Fibroblast of peridontal ligament (primary cell): ENCODE measurements around the gene MOV10L1.

ENCODE experiments used
- DNase-seq: peaks from one replicate; pipeline ENCODE4 v3.0.0-alpha.2; 2010; ENCODE audit errors: extremely low read depth

The MOV10L1 gene

DNA sequence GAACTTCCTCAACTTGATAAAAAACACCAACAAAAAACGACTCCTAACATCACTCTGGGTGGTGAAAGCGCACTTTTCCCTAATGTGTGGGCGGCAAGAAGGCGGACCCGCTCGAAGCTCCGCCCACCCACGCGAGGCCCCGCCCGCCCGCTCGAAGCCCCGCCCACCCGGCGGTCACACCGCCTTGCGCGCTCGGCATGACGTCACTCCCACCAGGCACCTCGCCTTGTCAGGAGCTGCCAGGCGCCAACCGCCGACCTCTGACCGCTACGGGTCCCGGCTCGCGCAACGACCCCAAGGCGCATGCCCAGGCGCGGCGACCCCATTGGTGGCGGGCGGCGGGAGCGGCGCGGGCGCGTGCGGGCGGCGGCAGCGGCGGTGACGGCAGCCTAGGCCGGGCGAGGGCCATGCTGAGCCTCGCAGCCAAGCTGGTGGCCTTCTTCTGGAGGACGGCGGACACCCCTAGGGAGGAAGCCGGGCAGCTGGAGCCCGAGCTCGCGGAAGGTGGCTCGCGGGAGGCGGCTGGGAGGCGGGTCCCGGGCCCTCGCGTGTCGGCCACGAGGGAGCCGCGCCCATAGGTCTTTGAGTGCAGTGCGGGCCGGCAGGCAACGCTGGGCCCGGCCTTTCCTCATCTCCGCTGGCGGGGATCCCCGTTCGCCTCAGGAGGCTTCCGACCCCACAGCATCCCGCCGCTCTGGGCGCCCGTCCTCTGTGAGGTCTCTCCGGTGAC is at the start of gene MOV10L1:
MOV10L1 (plus strand) TSS at position 325 of the 730 bp plus-strand sequence; CDS start at position 408, 83 bp downstream.
- DNase-seq = no peak

DNA sequence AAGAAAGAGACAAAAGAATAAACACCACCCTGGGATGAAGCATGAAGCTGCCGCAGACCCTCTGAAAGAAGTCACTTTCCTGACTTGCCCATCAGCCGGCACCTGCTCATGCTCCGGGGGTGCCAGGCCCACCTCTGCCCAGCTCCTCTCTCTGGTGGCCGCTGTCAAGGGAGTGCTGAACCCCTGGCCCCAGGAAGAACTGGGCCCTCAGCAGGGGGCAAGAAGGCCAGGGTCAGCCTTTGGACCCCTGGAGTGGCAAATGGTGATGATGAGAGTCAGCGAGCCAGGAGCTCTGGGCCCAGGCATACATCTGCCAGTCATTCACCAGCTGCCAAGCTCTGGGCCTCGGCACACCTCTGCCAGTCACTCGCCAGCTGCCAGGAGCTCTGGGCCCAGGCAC is 49.1 kb upstream of the MOV10L1 start:
- no peak for DNase-seq

DNA sequence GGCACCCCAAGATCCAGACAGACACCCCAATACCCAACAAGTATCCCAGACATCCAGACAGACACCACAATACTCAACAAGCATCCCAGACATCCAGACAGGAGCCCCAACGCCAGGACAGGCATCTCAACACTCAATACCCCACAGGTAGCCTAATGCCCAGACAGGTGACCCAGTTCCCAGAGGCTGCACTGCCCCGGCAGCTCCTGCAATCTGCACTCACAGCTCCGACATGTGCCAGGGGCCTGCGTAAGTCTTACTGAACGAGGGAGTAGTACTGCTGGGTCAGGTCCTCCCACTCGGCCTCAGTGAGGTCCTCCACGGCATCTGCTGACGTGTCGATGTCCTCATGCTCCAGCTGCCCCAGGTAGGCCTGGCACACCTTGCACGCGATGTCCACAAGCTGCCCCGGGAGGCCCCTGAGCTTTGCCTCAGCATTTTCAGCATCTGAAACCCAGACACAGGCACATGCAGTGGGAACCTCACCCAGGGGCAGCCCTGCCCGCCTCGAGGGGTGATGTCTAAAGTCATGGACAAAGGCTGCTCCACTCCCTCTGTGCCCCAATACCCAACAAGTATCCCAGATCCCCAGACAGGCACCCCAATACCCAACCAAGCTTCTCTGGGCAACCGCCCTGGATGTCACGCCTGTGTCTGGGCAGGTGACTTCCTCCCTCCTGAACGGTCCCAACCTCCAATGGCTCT is 48.3 kb upstream of the MOV10L1 start:
- no peak for DNase-seq

DNA sequence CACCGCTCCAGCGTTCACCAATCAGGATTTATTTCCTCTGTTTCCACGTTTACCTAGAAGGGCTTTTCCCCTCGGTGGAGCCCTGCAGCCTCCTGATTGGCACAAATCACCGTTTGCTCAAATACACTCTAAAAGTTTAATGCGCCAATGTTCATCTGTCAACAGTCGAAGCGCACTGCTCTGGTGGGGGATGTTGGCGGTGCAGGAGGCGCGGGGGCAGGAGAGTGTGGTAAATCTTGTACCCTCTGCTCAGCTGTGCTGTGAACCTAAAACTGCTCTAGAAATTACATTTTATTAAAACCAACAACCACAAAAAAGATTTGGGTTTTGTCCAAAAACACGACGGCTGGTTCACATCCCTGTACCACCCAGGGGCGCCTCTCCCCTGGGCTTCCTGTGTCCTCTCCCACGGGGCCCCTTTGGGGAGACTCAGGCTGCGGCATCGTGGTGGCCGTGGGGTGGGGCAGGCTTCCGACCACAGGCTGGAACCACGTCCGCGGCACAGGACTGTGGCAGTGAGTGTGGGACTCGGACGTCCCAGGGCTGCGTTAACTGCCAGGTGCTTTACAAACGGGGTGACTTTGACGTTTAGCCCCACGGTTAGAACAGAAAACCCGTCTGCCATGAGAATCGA is 45.2 kb upstream of the MOV10L1 start:
- DNase-seq = no peak

DNA sequence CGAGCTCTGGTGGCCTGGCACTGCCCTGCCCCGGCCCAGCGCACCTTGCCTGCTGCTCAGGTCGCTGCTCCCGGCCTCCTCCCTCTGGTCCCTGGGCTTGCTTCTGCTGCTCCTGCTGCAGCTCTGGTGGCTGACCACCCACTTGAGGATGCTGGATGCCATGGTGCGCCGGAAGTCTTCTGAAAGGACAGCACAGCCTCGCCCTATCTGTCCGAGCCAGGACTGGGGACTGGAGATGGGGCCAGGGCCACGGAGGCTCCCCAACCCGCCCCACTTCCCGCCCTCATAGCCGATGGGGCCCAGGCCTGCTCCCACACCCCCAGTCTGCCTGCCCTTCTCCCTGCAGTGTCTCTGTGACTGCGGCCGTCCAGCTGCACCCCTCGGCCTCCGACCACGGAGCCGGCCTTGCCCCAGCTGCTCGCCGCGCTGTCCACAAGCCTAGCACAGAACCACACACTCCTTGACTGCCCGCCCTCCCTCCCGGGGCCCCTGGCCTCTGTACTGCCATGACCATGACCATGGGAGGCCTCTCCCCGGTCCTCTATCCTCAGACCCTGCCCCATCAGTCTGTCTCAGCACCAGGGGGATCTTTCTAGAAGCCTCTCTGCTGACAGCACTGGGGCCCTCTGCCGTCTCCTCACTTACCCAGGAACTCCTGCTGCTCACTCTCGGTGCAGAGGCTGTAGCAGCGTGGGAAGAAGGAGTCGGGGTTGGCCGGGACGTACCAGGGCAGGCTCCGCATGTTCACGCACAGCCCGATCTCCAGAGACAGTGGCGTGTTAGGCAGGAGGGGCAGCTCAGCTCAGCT is 44.4 kb upstream of the MOV10L1 start:
- no peak for DNase-seq

DNA sequence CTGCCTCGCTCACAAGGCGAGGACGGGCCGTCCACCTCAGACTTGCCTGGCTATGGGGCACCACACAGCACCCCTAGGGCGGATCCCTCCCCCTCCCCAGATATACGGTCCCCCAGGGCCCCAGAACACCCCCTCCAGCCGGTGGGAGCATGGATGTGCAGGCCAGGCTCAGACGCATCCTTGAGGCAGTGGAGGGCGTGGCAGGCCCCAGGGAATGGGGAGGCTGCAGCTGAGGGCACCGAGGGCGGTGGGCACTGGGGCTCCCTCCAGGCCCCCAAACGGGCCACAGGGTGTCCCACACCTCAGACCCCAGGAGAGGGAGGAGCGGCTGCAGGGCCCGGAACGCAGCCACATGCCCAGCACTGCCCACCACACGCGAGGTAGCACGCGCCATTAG is 43.8 kb upstream of the MOV10L1 start:
- no peak for DNase-seq

DNA sequence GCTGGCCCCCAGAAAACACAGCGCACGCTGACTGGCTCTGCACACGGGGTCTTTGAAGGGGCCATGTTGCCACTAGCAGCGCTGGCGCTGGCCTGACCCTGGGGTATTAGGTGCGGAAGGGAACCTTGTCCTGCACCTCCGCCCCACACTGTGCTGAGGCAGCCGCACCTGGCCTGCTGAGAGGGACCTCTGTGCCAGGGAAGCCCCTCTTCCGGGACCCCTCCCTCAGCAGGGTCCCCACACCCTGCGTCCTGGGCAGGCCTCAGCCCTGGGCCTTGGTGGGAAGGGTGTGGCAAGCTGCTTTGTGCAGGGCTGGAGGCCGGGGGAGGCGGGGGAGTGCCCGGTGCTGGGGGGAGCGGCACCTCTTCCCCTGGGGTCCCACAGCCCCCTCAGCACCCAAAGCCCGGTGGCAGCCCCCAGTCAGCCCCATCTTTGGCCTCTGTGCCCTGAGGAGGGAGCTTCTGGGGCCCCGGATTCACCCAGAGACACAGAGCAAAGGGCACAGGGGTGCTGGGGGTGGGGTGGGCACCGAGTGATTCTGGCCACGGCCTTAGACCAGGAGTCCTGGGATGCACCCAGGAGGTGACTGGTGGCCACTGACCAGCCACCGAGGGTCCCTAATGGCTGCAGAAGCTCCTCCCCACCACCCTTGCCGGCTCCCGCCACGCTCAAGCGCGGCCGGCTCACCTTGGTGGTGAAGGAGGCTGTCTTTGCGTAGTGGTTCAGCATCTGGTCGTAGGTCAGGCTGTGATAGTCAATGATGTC is 43.1 kb upstream of the MOV10L1 start:
- no peak for DNase-seq

DNA sequence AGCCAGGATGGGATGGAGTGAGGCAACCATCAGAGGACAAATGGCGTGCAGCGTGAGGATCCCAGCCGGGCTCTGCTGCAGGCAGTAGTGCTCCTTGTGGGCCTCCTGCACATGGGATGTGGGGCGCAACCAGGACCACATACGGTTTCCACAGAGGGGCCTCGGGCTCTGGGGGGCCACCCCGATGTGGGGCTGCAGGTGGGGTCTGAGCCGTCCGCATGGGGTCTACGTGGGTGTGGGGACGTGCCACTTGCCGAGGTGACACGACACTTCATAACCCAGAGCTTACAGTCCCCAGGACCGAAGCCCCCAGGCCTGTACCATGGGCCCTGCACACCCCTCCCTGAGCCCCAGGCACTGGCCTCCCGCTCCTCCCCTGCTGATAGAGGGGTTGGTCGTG is 42.5 kb upstream of the MOV10L1 start:
- no peak for DNase-seq

DNA sequence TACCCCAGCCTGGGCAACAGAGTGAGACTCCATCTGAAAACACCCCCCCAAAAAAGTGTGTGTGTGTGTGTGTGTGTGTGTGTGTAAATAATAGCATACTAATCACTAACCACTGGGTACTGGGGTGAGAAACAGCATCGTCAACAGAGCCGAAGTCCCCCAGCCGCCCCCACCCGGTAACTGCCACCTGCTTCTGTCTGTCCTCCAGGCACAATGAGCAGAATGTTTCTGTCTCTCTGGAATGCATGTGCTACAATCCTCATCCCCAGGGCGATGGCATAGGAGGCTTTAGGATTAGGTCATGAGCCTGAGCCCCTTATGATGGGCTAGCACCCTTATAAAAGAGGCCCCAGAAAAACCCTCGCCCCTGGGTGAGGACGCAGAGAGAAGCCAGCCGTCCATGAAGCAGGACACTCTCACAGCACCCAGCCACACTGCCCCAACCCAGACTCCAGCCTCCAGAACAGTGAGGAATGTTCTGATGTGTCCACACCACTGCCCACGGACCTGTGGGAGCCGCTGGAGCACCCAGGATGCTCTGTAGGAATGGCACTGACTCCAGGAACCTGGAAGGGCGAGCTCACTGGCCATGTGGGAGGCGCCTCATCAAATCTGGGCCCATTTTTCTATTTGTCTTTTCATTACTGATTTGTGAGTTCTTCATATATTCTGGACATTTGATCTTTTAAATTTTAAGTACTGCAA is 41.6 kb upstream of the MOV10L1 start:
- no peak for DNase-seq

DNA sequence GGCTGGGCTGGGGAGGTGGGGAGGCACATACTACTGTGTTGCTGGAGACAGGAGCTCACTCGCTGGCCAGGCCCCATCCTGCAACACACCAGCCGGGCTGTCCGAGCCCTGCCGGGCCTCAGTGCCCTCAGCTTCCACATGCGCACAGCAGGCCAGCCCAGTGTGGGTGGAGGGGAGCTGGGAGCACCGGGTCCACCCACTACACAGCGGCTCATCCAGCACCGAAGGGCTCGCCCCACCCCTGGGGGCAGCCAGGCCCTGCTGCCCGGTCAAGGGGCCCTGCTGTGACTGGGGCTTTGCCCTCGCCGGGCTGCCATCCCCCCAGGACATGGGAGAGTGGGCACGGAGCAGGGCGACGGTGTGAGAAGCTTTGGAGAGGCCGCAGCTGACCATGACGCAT is 41.0 kb upstream of the MOV10L1 start:
- DNase-seq = no peak

DNA sequence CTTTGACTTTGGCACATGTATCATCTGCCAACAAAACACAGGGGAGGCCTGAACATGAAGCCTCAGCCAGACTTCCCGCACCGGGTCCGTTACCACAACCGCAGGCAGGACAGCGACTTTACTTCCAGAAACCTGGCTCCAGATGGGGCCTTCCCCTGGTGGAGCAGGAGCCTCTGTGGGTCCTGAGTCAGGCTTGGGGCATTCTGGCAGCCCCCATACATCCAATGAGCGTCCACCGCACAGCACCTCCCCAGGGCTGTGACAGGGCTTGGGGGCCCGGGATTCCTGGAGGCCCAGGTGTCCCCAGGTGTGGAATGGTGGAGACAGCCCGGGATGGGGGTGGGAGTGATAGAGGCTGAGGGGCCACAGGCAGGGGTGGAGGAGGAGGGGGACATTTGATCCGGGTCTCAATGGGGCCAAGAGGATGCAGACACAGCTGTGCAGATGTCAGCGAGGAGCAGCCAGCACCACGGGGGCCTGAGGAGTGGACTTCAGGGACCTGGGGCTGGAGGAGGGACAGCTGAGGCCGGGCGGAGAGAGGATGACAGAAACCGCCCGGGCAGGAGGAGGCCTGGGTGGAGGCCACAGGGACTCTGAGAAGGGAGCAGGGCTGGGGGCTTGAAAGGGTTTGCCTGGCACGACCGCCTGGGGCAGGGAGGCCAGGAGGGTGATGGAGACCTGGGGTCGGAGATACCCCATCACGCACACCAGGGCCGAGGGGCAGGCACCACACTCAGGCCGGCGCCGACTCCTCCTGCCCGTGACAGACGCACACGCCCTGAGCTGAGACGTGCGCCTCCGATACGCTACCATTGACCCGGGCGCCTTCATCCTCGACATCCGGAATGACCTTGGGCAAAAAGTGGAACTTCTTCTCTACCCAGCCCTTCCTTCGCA is 40.3 kb upstream of the MOV10L1 start:
- DNase-seq = no peak

DNA sequence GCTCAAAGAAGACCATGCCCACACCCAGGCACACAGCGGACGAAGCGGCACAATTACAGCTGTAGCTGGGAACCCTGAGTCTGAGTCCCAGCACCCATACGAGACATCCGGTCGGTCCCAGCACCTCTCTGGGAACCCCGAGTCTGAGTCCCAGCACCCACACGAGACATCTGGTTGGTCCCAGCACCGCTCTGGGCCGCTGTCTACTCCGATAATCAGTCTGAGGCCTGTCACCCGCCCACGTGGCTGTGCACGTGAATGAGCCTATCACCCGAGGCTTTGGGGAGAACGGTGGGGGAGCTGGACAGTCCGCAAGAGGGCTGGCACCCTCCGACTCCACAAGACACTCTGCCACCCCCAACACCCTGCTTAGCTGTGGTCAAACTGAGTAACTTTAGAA is 37.9 kb upstream of the MOV10L1 start:
- DNase-seq = no peak

DNA sequence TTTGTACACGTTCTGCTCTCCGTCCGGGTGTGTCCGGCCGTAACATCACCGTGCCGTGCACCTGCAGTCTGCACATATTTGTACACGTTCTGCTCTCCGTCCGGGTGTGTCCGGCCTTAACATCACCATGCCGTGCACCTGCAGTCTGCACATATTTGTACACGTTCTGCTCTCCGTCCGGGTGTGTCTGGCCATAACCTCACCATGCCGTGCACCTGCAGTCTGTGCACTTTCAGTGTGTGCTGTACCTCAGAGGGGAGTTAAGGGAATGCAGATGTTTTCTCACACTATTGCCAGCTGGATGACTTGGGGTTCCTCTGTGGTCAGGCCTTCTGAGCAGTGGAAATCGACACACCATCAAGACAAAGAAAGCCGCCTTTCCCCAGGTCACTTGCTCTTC is 35.9 kb upstream of the MOV10L1 start:
- no peak for DNase-seq

DNA sequence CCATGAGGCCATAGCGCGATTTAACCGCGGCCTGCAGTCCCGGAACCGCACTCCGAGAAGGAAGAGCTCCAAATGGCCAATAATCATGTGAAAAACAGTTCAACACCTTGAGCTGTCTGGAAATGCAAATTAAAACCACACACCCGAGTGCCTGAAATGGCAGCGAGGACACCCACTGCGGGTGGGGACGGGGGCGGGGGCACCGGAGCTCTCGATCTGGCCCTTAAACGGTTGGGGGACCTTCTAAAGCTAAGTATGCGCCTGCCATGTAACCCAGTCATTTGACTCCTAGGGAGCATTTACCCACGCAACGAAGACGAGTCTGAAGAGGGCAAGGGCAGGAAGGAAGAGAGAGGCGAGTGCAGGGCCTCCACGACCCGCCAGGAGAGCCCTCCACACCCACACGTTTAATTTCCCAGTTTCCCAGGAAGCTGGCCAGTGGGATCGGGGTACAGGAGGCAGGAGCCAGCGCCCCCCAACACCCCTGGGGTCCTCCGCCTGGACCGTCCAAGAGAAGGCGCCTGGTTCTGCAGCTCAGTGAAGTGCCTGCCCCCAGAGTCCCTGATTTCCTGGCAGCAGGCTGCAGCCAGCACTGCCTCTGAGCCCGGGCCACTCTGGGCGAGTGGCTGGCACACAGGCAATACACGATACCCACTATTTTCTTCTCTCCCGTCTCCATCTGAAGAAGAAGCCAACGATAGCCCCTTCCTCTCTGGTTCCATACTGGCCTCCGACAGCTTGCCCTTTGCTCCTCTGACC is 33.4 kb upstream of the MOV10L1 start:
- no peak for DNase-seq

DNA sequence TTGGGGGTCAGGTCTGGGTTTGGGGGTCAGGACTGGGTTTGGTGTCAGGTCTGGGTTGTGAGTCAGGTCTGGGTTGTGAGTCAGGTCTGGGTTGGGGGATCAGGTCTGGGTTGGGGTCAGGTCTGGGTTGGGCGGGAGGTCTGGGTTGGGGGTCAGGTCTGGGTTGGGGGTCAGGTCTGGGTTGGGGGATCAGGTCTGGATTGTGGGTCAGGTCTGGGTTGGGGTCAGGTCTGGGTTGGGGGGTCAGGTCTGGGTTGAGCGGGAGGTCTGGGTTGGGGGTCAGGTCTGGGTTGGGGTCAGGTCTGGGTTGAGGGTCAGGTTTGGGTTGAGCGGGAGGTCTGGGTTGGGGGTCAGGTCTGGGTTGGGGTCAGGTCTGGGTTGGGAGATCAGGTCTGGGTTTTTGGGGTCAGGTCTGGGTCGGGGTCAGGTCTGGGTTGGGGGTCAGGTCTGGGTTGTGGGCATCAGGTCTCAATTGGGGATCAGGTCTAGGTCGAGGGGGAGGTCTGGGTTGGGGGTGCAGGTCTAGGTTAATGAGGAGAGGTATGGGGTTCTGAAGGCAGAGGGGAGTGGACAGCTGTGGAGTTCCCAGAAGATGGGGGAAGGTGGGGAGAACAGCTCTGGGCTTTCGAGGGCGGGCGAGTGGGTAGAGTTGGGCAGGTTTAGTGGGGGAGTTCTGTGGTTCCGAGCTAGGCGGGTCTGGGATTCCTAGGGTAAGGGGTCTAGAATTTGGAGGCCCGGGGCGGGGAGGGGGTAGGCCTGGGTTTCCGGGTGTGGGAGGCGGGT is 32.3 kb upstream of the MOV10L1 start:
- DNase-seq = no peak

DNA sequence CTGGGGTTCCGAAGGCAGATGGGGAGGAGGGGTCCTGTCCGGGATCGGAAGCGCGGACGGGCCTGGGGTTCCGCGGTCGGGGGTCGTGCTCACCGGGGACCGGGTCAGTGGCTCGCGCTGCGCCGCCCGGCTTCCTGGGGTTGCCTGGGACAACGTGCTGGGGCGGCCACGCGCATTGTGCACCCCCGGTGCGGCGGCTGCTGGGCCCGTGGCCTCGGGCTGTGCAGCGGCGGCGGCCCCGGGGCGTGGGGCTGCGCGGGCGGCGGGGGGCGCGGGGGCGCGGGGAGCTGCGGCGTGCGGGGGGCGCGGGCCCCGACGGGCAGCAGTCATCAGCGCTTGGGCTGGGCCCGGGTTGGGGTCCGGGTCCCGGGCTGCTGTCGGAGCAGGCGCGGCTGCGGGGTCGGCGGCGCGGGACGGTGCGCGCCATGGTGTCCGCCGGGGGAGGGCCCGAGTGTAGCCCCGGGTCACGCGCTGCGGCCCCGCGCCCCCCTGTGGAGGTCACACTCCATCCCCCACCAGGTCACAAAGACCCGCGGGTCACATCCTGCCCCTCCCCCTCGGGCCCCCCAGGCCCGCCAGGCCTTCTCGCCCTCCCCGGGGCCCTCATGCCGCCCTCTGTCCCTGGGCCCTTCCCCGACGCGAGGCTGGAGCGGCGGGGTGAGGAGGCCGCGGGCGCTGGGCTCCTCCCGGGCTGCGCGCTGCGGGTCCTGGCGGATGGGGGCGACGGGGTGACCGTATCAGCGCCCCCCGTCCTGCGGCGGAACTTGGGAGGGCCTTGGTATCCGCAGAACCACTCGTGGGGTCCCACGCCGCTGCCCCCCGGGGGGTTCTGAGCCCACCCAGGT is 31.5 kb upstream of the MOV10L1 start, which contains the start of gene TTLL8:
TTLL8 (minus strand) TSS at position 238 of the 845 bp plus-strand sequence.
- DNase-seq = no peak
